GM12801 (cell line): ENCODE measurements around the gene BNC2.

Source experiments
- CTCF ChIP-seq: IDR thresholded peaks from one replicate; pipeline ENCODE4 v1.5.1; 2011; ENCODE audit warnings: control low read depth; ENCODE audit not compliant: insufficient read length; ENCODE audit errors: extremely low read depth

BNC2 gene

GRCh38 chr9:16514131-16514530 is 356.3 kb downstream of the BNC2 start:
- no peak for TF ChIP-seq CTCF

- no peak for TF ChIP-seq CTCF
Observed at GRCh38 chr9:16512281-16512680, 358.2 kb downstream of the BNC2 start.

DNA sequence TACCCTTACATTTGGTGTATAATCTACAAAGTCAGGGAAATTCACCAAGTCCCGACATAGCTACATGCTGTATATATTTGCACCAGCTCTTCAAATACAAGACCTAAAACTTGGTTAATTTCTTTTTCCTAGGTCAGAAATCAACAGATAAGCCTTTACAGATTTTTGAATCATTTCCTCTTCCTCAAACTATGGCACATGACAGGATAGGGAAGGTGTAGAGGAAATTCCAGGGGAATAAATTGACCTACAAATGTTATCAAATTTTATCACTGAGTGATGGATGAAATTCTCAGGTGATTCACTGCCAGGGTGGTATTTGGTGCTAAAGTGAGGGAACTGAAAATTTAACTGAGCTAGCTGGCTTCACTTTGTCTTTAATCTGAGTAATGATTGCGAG is 360.0 kb downstream of the BNC2 start:
- TF ChIP-seq CTCF, result no peak

DNA sequence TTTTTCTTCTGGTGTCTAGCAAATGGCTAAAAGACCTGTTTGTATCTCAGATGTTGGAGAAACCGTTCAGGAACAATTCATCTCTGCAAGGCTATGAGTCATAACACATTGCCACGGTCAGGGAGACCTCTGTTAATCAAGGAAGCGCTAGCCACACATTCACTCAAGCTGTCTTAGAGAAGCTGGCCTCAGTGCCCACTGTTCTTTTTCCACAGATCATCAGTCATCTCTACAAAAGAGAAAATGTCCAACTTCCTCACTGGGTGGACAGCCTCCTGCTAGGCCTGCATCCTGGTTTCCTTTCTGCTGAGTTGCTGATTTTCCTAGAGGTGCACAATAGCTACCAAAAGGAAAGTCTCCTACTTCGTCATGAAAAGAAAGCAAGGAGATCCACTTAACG is 360.5 kb downstream of the BNC2 start:
- no peak for TF ChIP-seq CTCF

GRCh38 chr9:16505199-16505598 is 365.3 kb downstream of the BNC2 start:
- no peak for TF ChIP-seq CTCF

DNA sequence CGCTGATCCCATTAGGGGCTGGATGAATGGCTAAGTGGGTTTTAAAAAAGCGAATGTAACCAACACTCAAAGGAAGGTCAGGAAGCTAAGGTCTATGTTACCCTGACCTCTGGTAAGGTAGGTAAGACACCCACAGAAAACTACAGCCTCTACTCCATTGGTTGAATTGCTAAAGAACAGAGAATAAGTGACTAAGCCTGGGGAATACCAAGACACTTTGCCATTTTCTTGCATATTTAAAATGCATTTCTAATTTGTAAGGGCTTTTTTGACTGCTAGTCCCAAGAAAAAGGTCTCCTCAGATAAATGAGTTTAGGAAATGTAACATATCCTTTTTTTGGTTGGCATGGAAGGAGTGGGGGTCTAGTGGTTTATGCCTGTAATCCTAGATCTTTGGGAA is 368.7 kb downstream of the BNC2 start:
- no peak for TF ChIP-seq CTCF

DNA sequence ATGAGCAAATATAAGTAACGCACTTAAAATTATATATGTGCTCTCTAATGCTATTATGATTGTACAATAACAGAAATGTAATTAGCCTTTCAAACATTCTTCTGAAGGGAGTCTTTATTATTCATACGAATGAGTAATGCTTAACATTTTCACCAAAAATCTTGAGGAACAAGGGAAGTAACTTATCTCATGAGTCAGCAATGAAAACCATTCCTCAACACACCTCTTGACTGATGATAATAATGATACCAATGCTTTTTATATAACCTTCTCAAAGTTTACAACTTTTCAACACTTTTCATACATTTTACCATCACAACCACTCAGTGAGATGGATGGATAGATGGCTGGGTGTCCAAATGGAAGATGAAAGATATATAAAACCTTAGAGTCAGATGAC is 369.3 kb downstream of the BNC2 start:
- TF ChIP-seq CTCF, result no peak

DNA sequence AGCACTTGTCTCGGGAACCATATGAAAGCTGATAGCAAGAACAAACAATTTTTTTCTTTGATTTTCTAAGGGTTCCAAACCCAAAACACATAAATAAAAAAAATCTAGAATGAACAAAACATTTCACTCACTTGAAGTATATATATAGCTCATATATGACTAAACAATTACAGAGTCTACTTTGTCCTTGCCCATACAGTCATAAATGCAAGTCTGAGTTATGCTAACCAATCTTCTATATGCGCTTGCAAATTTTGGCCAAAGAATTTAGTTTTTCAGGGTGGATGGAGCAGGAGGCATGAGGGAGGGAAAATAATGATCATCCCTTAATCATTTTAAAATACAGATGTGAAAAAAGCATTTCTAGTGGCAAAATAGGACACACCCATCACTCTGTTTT is 370.1 kb downstream of the BNC2 start:
- TF ChIP-seq CTCF, result no peak
